GM23338 (cell line): Measurements from ENCODE around the gene NFX1. TPM values are rescaled to one million over a fixed set of nuclear protein-coding genes. Genes with fewer than 3 reads are reported as not detected.
A peak's percentile ranks its signal among the peaks of the same experiment; 100 is the strongest.

Experiments
- ATAC-seq: fragments of 200-7000 bp; cut with Tn5 transposase; 3 replicates; pipeline ENCODE4 v1.9.1; 2020
- DNase-seq: peaks from one replicate; pipeline ENCODE4 v3.0.0-alpha.2; 2015; ENCODE audit warnings: low spot score
- H2AFZ ChIP-seq: fragments of 200-600 bp; sonication (generic); 2 replicates; pipeline ENCODE4 v1.8.0; 2016; ENCODE audit warnings: antibody characterized with exemption, mild to moderate bottlenecking, moderate library complexity
- H3F3A ChIP-seq: fragments of 200-600 bp; sonication (generic); replicated peaks from 2 replicates; pipeline ENCODE4 v1.8.0; 2017; ENCODE audit warnings: antibody characterized with exemption, mixed run types, low read depth
- H3K27ac ChIP-seq: fragments of 200-600 bp; sonication (generic); 2 replicates; pipeline ENCODE4 v1.6.1; 2016; ENCODE audit warnings: low read depth
- H3K27me3 ChIP-seq: fragments of 200-600 bp; sonication (generic); 2 replicates; pipeline ENCODE4 v1.8.0; 2016; ENCODE audit warnings: mild to moderate bottlenecking, mixed run types, moderate library complexity; ENCODE audit not compliant: insufficient read depth
- H3K36me3 ChIP-seq: fragments of 200-600 bp; sonication (generic); 2 replicates; pipeline ENCODE4 v1.8.0; 2016; ENCODE audit warnings: mild to moderate bottlenecking; ENCODE audit not compliant: insufficient read depth
- H3K4me1 ChIP-seq: fragments of 200-600 bp; sonication (generic); 2 replicates; pipeline ENCODE4 v1.8.0; 2016; ENCODE audit warnings: mild to moderate bottlenecking, moderate library complexity; ENCODE audit not compliant: insufficient read depth
- H3K4me2 ChIP-seq: fragments of 200-600 bp; sonication (generic); 2 replicates; pipeline ENCODE4 v1.7.1; 2017; ENCODE audit warnings: mixed run types
- H3K4me3 ChIP-seq: fragments of 200-600 bp; sonication (generic); 2 replicates; pipeline ENCODE4 v1.6.1; 2016; ENCODE audit warnings: mixed run types
- H3K79me2 ChIP-seq: fragments of 200-600 bp; sonication (generic); replicated peaks from 2 replicates; pipeline ENCODE4 v1.8.0; 2017; ENCODE audit warnings: mild to moderate bottlenecking; ENCODE audit not compliant: insufficient read depth
- H3K9me2 ChIP-seq: fragments of 200-600 bp; sonication (generic); 2 replicates; pipeline ENCODE4 v1.8.0; 2017; ENCODE audit not compliant: insufficient read depth
- H4K20me1 ChIP-seq: fragments of 200-600 bp; sonication (generic); replicated peaks from 2 replicates; pipeline ENCODE4 v1.8.0; 2017; ENCODE audit warnings: mild to moderate bottlenecking; ENCODE audit not compliant: insufficient read depth
- H3K27ac Mint-ChIP-seq: 2 replicates; pipeline ENCODE4 v1.8.0; 2020; ENCODE audit warnings: inconsistent platforms, mild to moderate bottlenecking, moderate library complexity, mixed read lengths
- H3K27me3 Mint-ChIP-seq: 3 replicates; pipeline ENCODE4 v1.8.0; 2022; ENCODE audit warnings: low read depth, mild to moderate bottlenecking, moderate library complexity, mixed read lengths, inconsistent platforms; ENCODE audit not compliant: insufficient read depth, poor library complexity
- H3K36me3 Mint-ChIP-seq: 3 replicates; pipeline ENCODE4 v1.8.0; 2021; ENCODE audit warnings: low read depth, mild to moderate bottlenecking, inconsistent platforms, moderate library complexity, mixed read lengths
- H3K4me1 Mint-ChIP-seq: 3 replicates; pipeline ENCODE4 v1.8.0; 2020; ENCODE audit warnings: mild to moderate bottlenecking, inconsistent platforms, mixed read lengths
- H3K4me3 Mint-ChIP-seq: 3 replicates; pipeline ENCODE4 v1.8.0; 2021; ENCODE audit warnings: moderate library complexity, mild to moderate bottlenecking, inconsistent platforms, mixed read lengths
- H3K9me3 Mint-ChIP-seq: 3 replicates; pipeline ENCODE4 v1.8.0; 2020; ENCODE audit warnings: moderate library complexity, mild to moderate bottlenecking, inconsistent platforms, mixed read lengths
- JUNB ChIP-seq: IDR thresholded peaks from one replicate; pipeline ENCODE4 v1.6.1; 2016; ENCODE audit warnings: antibody characterized with exemption; ENCODE audit not compliant: unreplicated experiment
- STAT1 ChIP-seq: IDR thresholded peaks from one replicate; pipeline ENCODE4 v1.6.1; 2016; ENCODE audit warnings: antibody characterized with exemption; ENCODE audit not compliant: unreplicated experiment
- polyA plus RNA-seq: library from polyadenylated mRNA; unstranded; fragments of >200 nt; fragmentation: Nextera tagmentation; extraction: Ambion mirVana; gene quantifications from 2 replicates; pipeline ENCODE4 v1.2.1, GENCODE V29; 2016
- total RNA-seq: library from RNA; depleted of rRNA; stranded (reverse); fragments of >200 nt; shearing (Covaris generic); gene quantifications from 2 replicates; pipeline ENCODE4 v1.2.3, GENCODE V29; 2014
- TF ChIP-seq, protein P1 (sequence below): IDR thresholded peaks from 2 replicates; pipeline ENCODE4 v1.6.1; 2016; ENCODE audit warnings: antibody characterized with exemption
- TF ChIP-seq, protein P2 (sequence below): fragments of 250-450 bp; sonication (Bioruptor Pico); IDR thresholded peaks from 2 replicates; pipeline ENCODE4 v1.5.0; 2020; ENCODE audit warnings: mild to moderate bottlenecking, moderate library complexity
- TF ChIP-seq, protein P3 (sequence below), 2 experiments: fragments of 200-600 bp in 1 of 2; sonication (generic) in 1 of 2; conservative IDR thresholded peaks; 2 replicates each; pipeline versions ENCODE4 v1.5.1 to v1.6.1; 2016 to 2017; ENCODE audit warnings: antibody characterized with exemption in 2 of 2, low read depth in 2 of 2, mild to moderate bottlenecking in 2 of 2, moderate library complexity in 1 of 2

NFX1 gene
- total and polyA plus RNA-seq, 2 experiments from 2014 or later: 13.9 to 26.1 TPM

DNA sequence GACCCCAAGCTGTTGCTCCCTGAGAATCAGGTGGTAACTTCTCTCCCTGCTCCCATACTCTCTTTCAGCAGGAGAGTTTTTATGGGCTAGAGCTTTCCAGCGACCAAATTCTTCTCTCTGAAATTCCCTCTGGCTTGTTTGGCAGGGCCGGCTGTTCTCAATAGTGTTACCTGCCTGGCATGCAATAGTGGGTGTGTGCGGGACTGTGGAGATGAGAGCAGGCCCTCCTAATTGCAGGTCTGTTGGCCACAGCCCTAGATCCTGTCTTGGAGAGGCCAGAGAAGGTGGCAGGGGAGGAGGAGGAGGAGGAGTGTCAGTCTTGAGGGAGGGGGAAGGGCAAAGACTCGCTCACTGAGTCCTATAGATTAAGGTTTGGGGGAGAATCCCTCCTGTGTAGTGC, 82.6 kb downstream of the NFX1 start:
- H3K4me2 ChIP-seq: no peak overlapping the region
- H3K9me3 Mint-ChIP-seq: no peaks in the 10 kb centered on the region; the same call in 2 of the 3 replicates
- no peak overlapping the region for H3K4me3 Mint-ChIP-seq
- H3K9me2 ChIP-seq: no peaks in the 10 kb centered on the region
- no peaks in the 10 kb centered on the region for H3K27me3 ChIP-seq
- no peaks in the 10 kb centered on the region for H3F3A ChIP-seq
- DNase-seq (no peak), ATAC-seq (no peak)
- no peaks in the 10 kb centered on the region for H3K79me2 ChIP-seq
- no peaks in the 10 kb centered on the region; the same call in none of the 2 replicates for H4K20me1 ChIP-seq
- peak overlapping the region; percentile 78; the same call in 1 of the 2 replicates for H3K27ac Mint-ChIP-seq
- H3K4me1 Mint-ChIP-seq: peaks cover 28% of the 10 kb centered on the region
- H3K36me3 ChIP-seq: no peaks in the 10 kb centered on the region
- no peaks in the 10 kb centered on the region; the same call in 1 of the 2 replicates for H3K4me1 ChIP-seq
- H3K36me3 Mint-ChIP-seq: peaks cover 10% of the 10 kb centered on the region
- H3K4me3 ChIP-seq: no peak overlapping the region
- peaks cover 14% of the 10 kb centered on the region for H3K27me3 Mint-ChIP-seq
- no peak overlapping the region for H3K27ac ChIP-seq
- TF ChIP-seq, protein P1, sequence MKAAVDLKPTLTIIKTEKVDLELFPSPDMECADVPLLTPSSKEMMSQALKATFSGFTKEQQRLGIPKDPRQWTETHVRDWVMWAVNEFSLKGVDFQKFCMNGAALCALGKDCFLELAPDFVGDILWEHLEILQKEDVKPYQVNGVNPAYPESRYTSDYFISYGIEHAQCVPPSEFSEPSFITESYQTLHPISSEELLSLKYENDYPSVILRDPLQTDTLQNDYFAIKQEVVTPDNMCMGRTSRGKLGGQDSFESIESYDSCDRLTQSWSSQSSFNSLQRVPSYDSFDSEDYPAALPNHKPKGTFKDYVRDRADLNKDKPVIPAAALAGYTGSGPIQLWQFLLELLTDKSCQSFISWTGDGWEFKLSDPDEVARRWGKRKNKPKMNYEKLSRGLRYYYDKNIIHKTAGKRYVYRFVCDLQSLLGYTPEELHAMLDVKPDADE: no peak
- TF ChIP-seq, protein P2, sequence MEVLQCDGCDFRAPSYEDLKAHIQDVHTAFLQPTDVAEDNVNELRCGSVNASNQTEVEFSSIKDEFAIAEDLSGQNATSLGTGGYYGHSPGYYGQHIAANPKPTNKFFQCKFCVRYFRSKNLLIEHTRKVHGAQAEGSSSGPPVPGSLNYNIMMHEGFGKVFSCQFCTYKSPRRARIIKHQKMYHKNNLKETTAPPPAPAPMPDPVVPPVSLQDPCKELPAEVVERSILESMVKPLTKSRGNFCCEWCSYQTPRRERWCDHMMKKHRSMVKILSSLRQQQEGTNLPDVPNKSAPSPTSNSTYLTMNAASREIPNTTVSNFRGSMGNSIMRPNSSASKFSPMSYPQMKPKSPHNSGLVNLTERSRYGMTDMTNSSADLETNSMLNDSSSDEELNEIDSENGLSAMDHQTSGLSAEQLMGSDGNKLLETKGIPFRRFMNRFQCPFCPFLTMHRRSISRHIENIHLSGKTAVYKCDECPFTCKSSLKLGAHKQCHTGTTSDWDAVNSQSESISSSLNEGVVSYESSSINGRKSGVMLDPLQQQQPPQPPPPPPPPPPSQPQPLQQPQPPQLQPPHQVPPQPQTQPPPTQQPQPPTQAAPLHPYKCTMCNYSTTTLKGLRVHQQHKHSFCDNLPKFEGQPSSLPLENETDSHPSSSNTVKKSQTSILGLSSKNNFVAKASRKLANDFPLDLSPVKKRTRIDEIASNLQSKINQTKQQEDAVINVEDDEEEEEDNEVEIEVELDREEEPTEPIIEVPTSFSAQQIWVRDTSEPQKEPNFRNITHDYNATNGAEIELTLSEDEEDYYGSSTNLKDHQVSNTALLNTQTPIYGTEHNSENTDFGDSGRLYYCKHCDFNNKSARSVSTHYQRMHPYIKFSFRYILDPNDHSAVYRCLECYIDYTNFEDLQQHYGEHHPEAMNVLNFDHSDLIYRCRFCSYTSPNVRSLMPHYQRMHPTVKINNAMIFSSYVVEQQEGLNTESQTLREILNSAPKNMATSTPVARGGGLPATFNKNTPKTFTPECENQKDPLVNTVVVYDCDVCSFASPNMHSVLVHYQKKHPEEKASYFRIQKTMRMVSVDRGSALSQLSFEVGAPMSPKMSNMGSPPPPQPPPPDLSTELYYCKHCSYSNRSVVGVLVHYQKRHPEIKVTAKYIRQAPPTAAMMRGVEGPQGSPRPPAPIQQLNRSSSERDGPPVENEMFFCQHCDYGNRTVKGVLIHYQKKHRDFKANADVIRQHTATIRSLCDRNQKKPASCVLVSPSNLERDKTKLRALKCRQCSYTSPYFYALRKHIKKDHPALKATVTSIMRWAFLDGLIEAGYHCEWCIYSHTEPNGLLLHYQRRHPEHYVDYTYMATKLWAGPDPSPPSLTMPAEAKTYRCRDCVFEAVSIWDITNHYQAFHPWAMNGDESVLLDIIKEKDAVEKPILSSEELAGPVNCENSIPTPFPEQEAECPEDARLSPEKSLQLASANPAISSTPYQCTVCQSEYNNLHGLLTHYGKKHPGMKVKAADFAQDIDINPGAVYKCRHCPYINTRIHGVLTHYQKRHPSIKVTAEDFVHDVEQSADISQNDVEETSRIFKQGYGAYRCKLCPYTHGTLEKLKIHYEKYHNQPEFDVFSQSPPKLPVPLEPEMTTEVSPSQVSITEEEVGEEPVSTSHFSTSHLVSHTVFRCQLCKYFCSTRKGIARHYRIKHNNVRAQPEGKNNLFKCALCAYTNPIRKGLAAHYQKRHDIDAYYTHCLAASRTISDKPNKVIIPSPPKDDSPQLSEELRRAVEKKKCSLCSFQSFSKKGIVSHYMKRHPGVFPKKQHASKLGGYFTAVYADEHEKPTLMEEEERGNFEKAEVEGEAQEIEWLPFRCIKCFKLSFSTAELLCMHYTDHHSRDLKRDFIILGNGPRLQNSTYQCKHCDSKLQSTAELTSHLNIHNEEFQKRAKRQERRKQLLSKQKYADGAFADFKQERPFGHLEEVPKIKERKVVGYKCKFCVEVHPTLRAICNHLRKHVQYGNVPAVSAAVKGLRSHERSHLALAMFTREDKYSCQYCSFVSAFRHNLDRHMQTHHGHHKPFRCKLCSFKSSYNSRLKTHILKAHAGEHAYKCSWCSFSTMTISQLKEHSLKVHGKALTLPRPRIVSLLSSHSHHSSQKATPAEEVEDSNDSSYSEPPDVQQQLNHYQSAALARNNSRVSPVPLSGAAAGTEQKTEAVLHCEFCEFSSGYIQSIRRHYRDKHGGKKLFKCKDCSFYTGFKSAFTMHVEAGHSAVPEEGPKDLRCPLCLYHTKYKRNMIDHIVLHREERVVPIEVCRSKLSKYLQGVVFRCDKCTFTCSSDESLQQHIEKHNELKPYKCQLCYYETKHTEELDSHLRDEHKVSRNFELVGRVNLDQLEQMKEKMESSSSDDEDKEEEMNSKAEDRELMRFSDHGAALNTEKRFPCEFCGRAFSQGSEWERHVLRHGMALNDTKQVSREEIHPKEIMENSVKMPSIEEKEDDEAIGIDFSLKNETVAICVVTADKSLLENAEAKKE: no peak
- TF ChIP-seq STAT1 (no peak), JUNB (no peak)
- TF ChIP-seq, protein P3, sequence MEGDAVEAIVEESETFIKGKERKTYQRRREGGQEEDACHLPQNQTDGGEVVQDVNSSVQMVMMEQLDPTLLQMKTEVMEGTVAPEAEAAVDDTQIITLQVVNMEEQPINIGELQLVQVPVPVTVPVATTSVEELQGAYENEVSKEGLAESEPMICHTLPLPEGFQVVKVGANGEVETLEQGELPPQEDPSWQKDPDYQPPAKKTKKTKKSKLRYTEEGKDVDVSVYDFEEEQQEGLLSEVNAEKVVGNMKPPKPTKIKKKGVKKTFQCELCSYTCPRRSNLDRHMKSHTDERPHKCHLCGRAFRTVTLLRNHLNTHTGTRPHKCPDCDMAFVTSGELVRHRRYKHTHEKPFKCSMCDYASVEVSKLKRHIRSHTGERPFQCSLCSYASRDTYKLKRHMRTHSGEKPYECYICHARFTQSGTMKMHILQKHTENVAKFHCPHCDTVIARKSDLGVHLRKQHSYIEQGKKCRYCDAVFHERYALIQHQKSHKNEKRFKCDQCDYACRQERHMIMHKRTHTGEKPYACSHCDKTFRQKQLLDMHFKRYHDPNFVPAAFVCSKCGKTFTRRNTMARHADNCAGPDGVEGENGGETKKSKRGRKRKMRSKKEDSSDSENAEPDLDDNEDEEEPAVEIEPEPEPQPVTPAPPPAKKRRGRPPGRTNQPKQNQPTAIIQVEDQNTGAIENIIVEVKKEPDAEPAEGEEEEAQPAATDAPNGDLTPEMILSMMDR (conservative IDR thresholded peaks at IDR 0.05; ENCODE audit: low read depth in 2 of 2): no peak
- no peak overlapping the region for H2AFZ ChIP-seq
